ENCODE data around the gene SOWAHC. TPM values are rescaled to one million over a fixed set of nuclear protein-coding genes. Genes with fewer than 3 reads are reported as not detected.

The SOWAHC gene
- polyA plus RNA-seq, 1 of the 3 experiments (the other 2 are of a cell fraction): 2.9 TPM

DNA sequence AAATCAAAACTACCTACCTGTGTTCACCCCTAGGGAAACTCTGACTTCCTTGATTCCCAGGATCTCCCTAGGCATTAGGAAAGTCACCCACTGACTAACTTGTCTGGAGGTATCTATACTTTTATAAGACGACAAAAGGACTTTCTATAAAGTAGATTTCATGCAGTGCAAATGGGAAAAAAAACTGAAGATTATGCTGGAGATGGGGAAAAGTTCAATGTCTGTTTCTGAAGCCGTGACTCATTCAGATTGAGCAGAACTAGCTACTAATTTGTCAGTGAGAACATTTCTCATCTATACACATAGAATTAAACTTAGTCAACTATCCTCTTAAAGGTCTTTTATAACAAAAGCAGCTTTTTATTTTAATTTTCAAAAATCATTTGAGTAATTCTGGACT, 6.4 kb upstream of the SOWAHC start:
- ChIA-PET CTCF (interaction anchor here (1.1 kb wide), 1 partner anchor 68 kb away, joined by 3 read pairs; no protein-coding TSS in a partner anchor), POLR2A (no interaction called here)
- TF ChIP-seq, protein P1, sequence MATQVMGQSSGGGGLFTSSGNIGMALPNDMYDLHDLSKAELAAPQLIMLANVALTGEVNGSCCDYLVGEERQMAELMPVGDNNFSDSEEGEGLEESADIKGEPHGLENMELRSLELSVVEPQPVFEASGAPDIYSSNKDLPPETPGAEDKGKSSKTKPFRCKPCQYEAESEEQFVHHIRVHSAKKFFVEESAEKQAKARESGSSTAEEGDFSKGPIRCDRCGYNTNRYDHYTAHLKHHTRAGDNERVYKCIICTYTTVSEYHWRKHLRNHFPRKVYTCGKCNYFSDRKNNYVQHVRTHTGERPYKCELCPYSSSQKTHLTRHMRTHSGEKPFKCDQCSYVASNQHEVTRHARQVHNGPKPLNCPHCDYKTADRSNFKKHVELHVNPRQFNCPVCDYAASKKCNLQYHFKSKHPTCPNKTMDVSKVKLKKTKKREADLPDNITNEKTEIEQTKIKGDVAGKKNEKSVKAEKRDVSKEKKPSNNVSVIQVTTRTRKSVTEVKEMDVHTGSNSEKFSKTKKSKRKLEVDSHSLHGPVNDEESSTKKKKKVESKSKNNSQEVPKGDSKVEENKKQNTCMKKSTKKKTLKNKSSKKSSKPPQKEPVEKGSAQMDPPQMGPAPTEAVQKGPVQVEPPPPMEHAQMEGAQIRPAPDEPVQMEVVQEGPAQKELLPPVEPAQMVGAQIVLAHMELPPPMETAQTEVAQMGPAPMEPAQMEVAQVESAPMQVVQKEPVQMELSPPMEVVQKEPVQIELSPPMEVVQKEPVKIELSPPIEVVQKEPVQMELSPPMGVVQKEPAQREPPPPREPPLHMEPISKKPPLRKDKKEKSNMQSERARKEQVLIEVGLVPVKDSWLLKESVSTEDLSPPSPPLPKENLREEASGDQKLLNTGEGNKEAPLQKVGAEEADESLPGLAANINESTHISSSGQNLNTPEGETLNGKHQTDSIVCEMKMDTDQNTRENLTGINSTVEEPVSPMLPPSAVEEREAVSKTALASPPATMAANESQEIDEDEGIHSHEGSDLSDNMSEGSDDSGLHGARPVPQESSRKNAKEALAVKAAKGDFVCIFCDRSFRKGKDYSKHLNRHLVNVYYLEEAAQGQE (IDR thresholded peaks at IDR 0.05; ENCODE audit: low read depth, low read length): no peak
- TF ChIP-seq RFX5 (IDR thresholded peaks at IDR 0.05; ENCODE audit: low read length) (no peak), JUND (IDR thresholded peaks at IDR 0.05) (peak; percentile 32; the same call in 1 of the 2 replicates), EP300 (IDR thresholded peaks at IDR 0.05; ENCODE audit: borderline replicate concordance in 1 of 2, low read depth in 1 of 2, low read length in 1 of 2) (no peak), FOSL2 (IDR thresholded peaks at IDR 0.05; ENCODE audit: borderline replicate concordance, low read depth) (peak; percentile 58; the same call in 1 of the 2 replicates)
- TF ChIP-seq, protein P2, sequence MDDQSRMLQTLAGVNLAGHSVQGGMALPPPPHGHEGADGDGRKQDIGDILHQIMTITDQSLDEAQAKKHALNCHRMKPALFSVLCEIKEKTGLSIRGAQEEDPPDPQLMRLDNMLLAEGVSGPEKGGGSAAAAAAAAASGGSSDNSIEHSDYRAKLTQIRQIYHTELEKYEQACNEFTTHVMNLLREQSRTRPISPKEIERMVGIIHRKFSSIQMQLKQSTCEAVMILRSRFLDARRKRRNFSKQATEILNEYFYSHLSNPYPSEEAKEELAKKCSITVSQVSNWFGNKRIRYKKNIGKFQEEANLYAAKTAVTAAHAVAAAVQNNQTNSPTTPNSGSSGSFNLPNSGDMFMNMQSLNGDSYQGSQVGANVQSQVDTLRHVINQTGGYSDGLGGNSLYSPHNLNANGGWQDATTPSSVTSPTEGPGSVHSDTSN (IDR thresholded peaks at IDR 0.05): peak; percentile 12; the same call in 1 of the 2 replicates
- TF ChIP-seq, protein P3, sequence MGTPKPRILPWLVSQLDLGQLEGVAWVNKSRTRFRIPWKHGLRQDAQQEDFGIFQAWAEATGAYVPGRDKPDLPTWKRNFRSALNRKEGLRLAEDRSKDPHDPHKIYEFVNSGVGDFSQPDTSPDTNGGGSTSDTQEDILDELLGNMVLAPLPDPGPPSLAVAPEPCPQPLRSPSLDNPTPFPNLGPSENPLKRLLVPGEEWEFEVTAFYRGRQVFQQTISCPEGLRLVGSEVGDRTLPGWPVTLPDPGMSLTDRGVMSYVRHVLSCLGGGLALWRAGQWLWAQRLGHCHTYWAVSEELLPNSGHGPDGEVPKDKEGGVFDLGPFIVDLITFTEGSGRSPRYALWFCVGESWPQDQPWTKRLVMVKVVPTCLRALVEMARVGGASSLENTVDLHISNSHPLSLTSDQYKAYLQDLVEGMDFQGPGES (IDR thresholded peaks at IDR 0.05; ENCODE audit: low read depth, low read length): no peak
- Histone ChIP-seq H2AFZ (ENCODE audit: low read depth) (no peak overlapping the region), H3K9ac (peak overlapping the region; percentile 31; the same call in 1 of the 2 replicates), H3K27ac (ENCODE audit: low read depth in 2 of 2, low read length in 1 of 2) (peak overlapping the region; percentile 63 to 92; a peak in 3 of 4 replicates), H3K4me2 (peak overlapping the region; percentile 72; the same call in 1 of the 2 replicates), H3K4me3 (ENCODE audit: low read depth in 2 of 2, low read length in 1 of 2) (no peak overlapping the region), H4K20me1 (ENCODE audit: insufficient read depth) (peaks cover 12% of the 10 kb centered on the region; the same call in 1 of the 2 replicates), H3K27me3 (ENCODE audit: insufficient read depth) (no peaks in the 10 kb centered on the region), H3F3A (replicated peaks; ENCODE audit: insufficient read depth) (peaks cover 53% of the 10 kb centered on the region), H3K9me3 (no peaks in the 10 kb centered on the region), H3K9me2 (no peaks in the 10 kb centered on the region), H3K79me2 (ENCODE audit: insufficient read depth) (peaks cover 98% of the 10 kb centered on the region), H3K4me1 (ENCODE audit: control insufficient read depth in 1 of 2, insufficient read depth in 2 of 2, low read depth in 1 of 2, low read length in 1 of 2) (peaks cover 5 to 44% of the 10 kb centered on the region in 2 experiments), H3K36me3 (replicated peaks in 1 of 2; ENCODE audit: control insufficient read depth in 1 of 2, insufficient read depth in 2 of 2, low read length in 1 of 2) (peaks cover 0 to 2% of the 10 kb centered on the region in 2 experiments)
- 15% methylated on average over 2 of the region's 2 CpGs for WGBS (ENCODE audit: low lambda C conversion rate)
- DNase-seq: no peak

DNA sequence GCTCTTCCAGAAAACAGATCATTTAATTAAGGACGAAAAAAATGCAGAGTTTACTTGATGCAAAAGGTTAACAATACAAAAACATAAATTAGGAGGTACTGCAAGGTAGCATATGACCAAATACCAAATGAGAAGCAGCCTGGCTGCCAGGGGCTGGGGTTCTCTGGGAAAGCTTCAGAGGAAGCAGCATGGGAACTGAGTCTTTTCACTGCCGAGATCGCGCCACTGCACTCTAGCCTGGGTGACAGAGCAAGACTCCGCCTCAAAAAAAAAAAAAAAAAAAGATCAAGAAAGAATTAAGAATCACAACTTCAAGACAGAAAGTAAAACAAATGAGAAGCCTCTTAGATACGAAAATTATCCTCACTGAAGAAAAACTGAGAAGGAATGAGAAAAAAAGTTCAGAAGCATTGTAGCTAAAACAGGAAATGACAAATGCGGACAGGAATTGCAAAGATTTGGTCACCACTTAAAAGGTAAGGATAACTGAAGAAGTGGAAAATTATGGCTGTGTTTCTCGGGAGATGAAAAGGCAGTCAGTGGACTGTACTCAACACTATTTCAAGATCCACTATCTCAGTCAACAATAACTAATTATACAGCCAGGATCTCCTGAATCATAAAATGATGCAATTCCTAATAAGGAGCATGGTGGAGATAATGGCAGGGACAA, 4.7 kb upstream of the SOWAHC start:
- peaks cover 5 to 43% of the 10 kb centered on the region in 2 experiments for H3K4me1 ChIP-seq (ENCODE audit: control insufficient read depth in 1 of 2, insufficient read depth in 2 of 2, low read depth in 1 of 2, low read length in 1 of 2)
- peak overlapping the region; percentile 64 for H3K9ac ChIP-seq
- no peaks in the 10 kb centered on the region for H3K27me3 ChIP-seq (ENCODE audit: insufficient read depth)
- 10% methylated on average over 8 of the region's 8 CpGs for WGBS (ENCODE audit: low lambda C conversion rate)
- no peaks in the 10 kb centered on the region for H3K36me3 ChIP-seq (replicated peaks in 1 of 2; ENCODE audit: control insufficient read depth in 1 of 2, insufficient read depth in 2 of 2, low read length in 1 of 2)
- H3K79me2 ChIP-seq (ENCODE audit: insufficient read depth): peaks cover 88% of the 10 kb centered on the region
- peak overlapping the region; percentile 38 to 58; a peak in 3 of 4 replicates for H3K4me3 ChIP-seq (ENCODE audit: low read depth in 2 of 2, low read length in 1 of 2)
- peak overlapping the region; percentile 63 to 92; a peak in 3 of 4 replicates for H3K27ac ChIP-seq (ENCODE audit: low read depth in 2 of 2, low read length in 1 of 2)
- no peak overlapping the region for H2AFZ ChIP-seq (ENCODE audit: low read depth)
- H3K9me3 ChIP-seq: no peaks in the 10 kb centered on the region
- peak; percentile 45; the same call in 1 of the 2 replicates for TF ChIP-seq TCF12 (IDR thresholded peaks at IDR 0.05)
- 0 out of 2 replicates have a peak, but pooled peaks have one; percentile 22 for TF ChIP-seq NFIC (IDR thresholded peaks at IDR 0.05; ENCODE audit: borderline replicate concordance)
- no peak for TF ChIP-seq GATA2 (CRISPR knock-in tag; IDR thresholded peaks at IDR 0.05)
- no peak for TF ChIP-seq RFX5 (IDR thresholded peaks at IDR 0.05; ENCODE audit: low read length)
- peak; percentile 71; the same call in 1 of the 2 replicates for TF ChIP-seq TEAD4 (IDR thresholded peaks at IDR 0.05; ENCODE audit: borderline replicate concordance, insufficient read depth)
- TF ChIP-seq YY1 (IDR thresholded peaks at IDR 0.05; ENCODE audit: low read depth): peak; percentile 60; the same call in 1 of the 2 replicates
- TF ChIP-seq, protein P4, sequence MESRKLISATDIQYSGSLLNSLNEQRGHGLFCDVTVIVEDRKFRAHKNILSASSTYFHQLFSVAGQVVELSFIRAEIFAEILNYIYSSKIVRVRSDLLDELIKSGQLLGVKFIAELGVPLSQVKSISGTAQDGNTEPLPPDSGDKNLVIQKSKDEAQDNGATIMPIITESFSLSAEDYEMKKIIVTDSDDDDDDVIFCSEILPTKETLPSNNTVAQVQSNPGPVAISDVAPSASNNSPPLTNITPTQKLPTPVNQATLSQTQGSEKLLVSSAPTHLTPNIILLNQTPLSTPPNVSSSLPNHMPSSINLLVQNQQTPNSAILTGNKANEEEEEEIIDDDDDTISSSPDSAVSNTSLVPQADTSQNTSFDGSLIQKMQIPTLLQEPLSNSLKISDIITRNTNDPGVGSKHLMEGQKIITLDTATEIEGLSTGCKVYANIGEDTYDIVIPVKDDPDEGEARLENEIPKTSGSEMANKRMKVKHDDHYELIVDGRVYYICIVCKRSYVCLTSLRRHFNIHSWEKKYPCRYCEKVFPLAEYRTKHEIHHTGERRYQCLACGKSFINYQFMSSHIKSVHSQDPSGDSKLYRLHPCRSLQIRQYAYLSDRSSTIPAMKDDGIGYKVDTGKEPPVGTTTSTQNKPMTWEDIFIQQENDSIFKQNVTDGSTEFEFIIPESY (IDR thresholded peaks at IDR 0.05; ENCODE audit: borderline replicate concordance, low read depth): no peak
- peak in 1 of 2 experiments; percentile 32; a peak in 1 of 4 replicates for TF ChIP-seq EP300 (IDR thresholded peaks at IDR 0.05; ENCODE audit: borderline replicate concordance in 1 of 2, low read depth in 1 of 2, low read length in 1 of 2)
- peak; percentile 62; the same call in 1 of the 2 replicates for TF ChIP-seq FOSL2 (IDR thresholded peaks at IDR 0.05; ENCODE audit: borderline replicate concordance, low read depth)
- peak; percentile 47 for TF ChIP-seq GABPA (IDR thresholded peaks at IDR 0.05; ENCODE audit: low read depth)
- TF ChIP-seq, protein P5, sequence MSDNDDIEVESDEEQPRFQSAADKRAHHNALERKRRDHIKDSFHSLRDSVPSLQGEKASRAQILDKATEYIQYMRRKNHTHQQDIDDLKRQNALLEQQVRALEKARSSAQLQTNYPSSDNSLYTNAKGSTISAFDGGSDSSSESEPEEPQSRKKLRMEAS (IDR thresholded peaks at IDR 0.05; ENCODE audit: low read depth): peak; percentile 59; the same call in 1 of the 2 replicates
- TF ChIP-seq JUND (IDR thresholded peaks at IDR 0.05): peak; percentile 74
- TF ChIP-seq RCOR1 (IDR thresholded peaks at IDR 0.05; ENCODE audit: low read length): 0 out of 2 replicates have a peak, but pooled peaks have one; percentile 10
- DNase-seq: no peak
- H4K20me1 ChIP-seq (ENCODE audit: insufficient read depth): peaks cover 12% of the 10 kb centered on the region; the same call in 1 of the 2 replicates
- H3K9me2 ChIP-seq: no peaks in the 10 kb centered on the region
- ChIA-PET CTCF (interaction anchor here (1.1 to 3.1 kb wide), 3 partner anchors 63 to 127 kb away, joined by 3 to 12 read pairs (median 10); no protein-coding TSS in a partner anchor), POLR2A (no interaction called here)
- peaks cover 53% of the 10 kb centered on the region for H3F3A ChIP-seq (replicated peaks; ENCODE audit: insufficient read depth)
- peak overlapping the region; percentile 72 for H3K4me2 ChIP-seq
